Measurements from ENCODE around the gene EHBP1L1. TPM values are rescaled to one million over a fixed set of nuclear protein-coding genes. Genes with fewer than 3 reads are reported as not detected.
"Not testable (repeated sequence)": the region's sequence is repeated elsewhere in the genome, so short reads cannot be mapped to it uniquely, and the experiment has no call there.

Gene EHBP1L1
- total RNA-seq, 2 donors from 2014 or later: 53.4 to 61.0 TPM

- intact Hi-C loops (cut with DNase I): no loop called here
- no peak for ATAC-seq
- no peak for DNase-seq
Observed at GRCh38 chr11:65637032-65637557, 61.2 kb downstream of the EHBP1L1 start.

- peak; percentile 83 for DNase-seq
- intact Hi-C loops (cut with DNase I): no loop called here
- peak; percentile 86 to 90 for ATAC-seq
Observed at GRCh38 chr11:65637794-65638419, 62.1 kb downstream of the EHBP1L1 start, which contains the start of gene SIPA1. TSS of gene SIPA1 (plus strand) at chr11:65638101. CDS start at chr11:65640922, 2,821 bp downstream.

- DNase-seq; ATAC-seq; intact Hi-C loops (cut with DNase I): not testable (repeated sequence)
Observed at GRCh38 chr11:65639228-65639597, 63.4 kb downstream of the EHBP1L1 start.

GRCh38 chr11:65639623-65640482 lies 64.0 kb downstream of the EHBP1L1 start:
- DNase-seq: no peak
- no peak for ATAC-seq
- intact Hi-C loops (cut with DNase I): no loop called here

- intact Hi-C loops (cut with DNase I): no loop called here
- ATAC-seq: peak; percentile 3 to 12
- DNase-seq: peak; percentile 55
Observed at GRCh38 chr11:65640483-65641296, 64.8 kb downstream of the EHBP1L1 start.

- no peak for DNase-seq
- ATAC-seq: no peak
- intact Hi-C loops (cut with DNase I): no loop called here
Observed at GRCh38 chr11:65641297-65642013, 65.6 kb downstream of the EHBP1L1 start.

Small RNA genes within 50 kb of the gene (microRNA-seq; reads per million reads assigned to microRNA genes)
- gene MIR4690: 0 reads per million in 2 donors

Other genes starting within 250 kb of the EHBP1L1 start
- 10 to 100 TPM; 46.7 to 47.7 TPM for gene DPF2, start 242.2 kb upstream of the EHBP1L1 start, total RNA-seq
- gene TIGD3, start 221.3 kb upstream of the EHBP1L1 start, total RNA-seq: under 1 TPM in 1 of 2 donors, not detected in 1; 0.12 TPM
- 1 to 10 TPM; 4.1 to 7.2 TPM for gene SLC25A45, start 193.4 kb upstream of the EHBP1L1 start, total RNA-seq
- gene FRMD8, start 189.4 kb upstream of the EHBP1L1 start, total RNA-seq: 10 to 100 TPM; 13.4 to 21.5 TPM
- 100 to 1,000 TPM; 405 to 657 TPM for gene NEAT1, start 153.3 kb upstream of the EHBP1L1 start, total RNA-seq
- gene MALAT1, start 77.0 kb upstream of the EHBP1L1 start, total RNA-seq: 1,000 to 10,000 TPM; 4,098 to 7,342 TPM
- 10 to 100 TPM; 51.5 to 67.3 TPM for gene SCYL1, start 51.0 kb upstream of the EHBP1L1 start, total RNA-seq
- gene LTBP3, start 17.7 kb upstream of the EHBP1L1 start, total RNA-seq: 10 to 100 TPM; 85.6 to 96.2 TPM
- 10 to 100 TPM; 24.6 to 35.0 TPM for gene ZNRD2, start 5.6 kb upstream of the EHBP1L1 start, total RNA-seq
- gene FAM89B, start 3.5 kb upstream of the EHBP1L1 start, total RNA-seq: 10 to 100 TPM; 33.5 to 34.5 TPM
- gene KCNK7, start 19.7 kb downstream of the EHBP1L1 start, total RNA-seq: under 1 TPM; 0.31 to 0.53 TPM
- gene MAP3K11, start 38.2 kb downstream of the EHBP1L1 start, total RNA-seq: 10 to 100 TPM; 42.8 to 44.7 TPM
- gene PCNX3, start 39.7 kb downstream of the EHBP1L1 start, total RNA-seq: 10 to 100 TPM; 15.1 to 16.7 TPM
- gene SIPA1, start 62.0 kb downstream of the EHBP1L1 start, total RNA-seq: 10 to 100 TPM; 31.7 to 33.0 TPM
- gene RELA, start 86.9 kb downstream of the EHBP1L1 start, total RNA-seq: 10 to 100 TPM; 36.1 to 56.2 TPM
- 10 to 100 TPM; 46.6 to 47.3 TPM for gene KAT5, start 136.2 kb downstream of the EHBP1L1 start, total RNA-seq
- gene RNASEH2C, start 144.7 kb downstream of the EHBP1L1 start, total RNA-seq: 10 to 100 TPM; 61.1 to 64.7 TPM
- gene AP5B1, start 204.9 kb downstream of the EHBP1L1 start, total RNA-seq: 10 to 100 TPM in 1 of 2 donors, 1 to 10 TPM in 1; 9.2 to 15.0 TPM
- not detected for gene OVOL1, start 211.0 kb downstream of the EHBP1L1 start, total RNA-seq